Spinal cord (tissue), 4 donors: ENCODE results near the gene KRT6B. TPM values are rescaled to one million over a fixed set of nuclear protein-coding genes. Genes with fewer than 3 reads are reported as not detected.

ENCODE experiments used
- polyA plus RNA-seq, 2 donors: library from polyadenylated mRNA; unstranded; fragments of 120-200 nt; gene quantifications; one replicate each; pipeline ENCODE4 v1.2.1, GENCODE V29; 2013; ENCODE audit not compliant: insufficient read length in 2 of 2
- total RNA-seq, 2 donors: library from RNA; depleted of rRNA in 1 of 2; stranded (reverse); fragments of 120-200 nt in 1 of 2; fragments of >200 nt in 1 of 2; gene quantifications; one replicate each; pipeline versions ENCODE4 v1.2.3 to v1.2.4, GENCODE V29; 2013 to 2014

KRT6B gene
- total and polyA plus RNA-seq, 4 donors: not detected

Other genes with a start within 250 kb of the KRT6B start
- under 1 TPM in 1 of 2 donors, not detected in 1; 0.33 TPM for gene KRT7, start 218.9 kb downstream of the KRT6B start, total RNA-seq
- 1 to 10 TPM in 1 of 2 donors, under 1 TPM in 1; 0.63 to 1.2 TPM for gene KRT7, start 218.9 kb downstream of the KRT6B start, polyA plus RNA-seq
- under 1 TPM; 0.10 to 0.11 TPM for gene KRT86, start 177.5 kb downstream of the KRT6B start, total RNA-seq
- under 1 TPM; 0.65 to 0.73 TPM for gene KRT86, start 177.5 kb downstream of the KRT6B start, polyA plus RNA-seq
- under 1 TPM in 1 of 2 donors, not detected in 1; 0.17 TPM for gene KRT81, start 160.6 kb downstream of the KRT6B start, total RNA-seq
- gene KRT81, start 160.6 kb downstream of the KRT6B start, polyA plus RNA-seq: under 1 TPM; 0.15 to 0.55 TPM
- not detected for gene KRT83, start 130.7 kb downstream of the KRT6B start, total RNA-seq
- gene KRT83, start 130.7 kb downstream of the KRT6B start, polyA plus RNA-seq: not detected
- gene KRT85, start 84.7 kb downstream of the KRT6B start, total RNA-seq: not detected
- gene KRT85, start 84.7 kb downstream of the KRT6B start, polyA plus RNA-seq: not detected
- gene KRT84, start 66.5 kb downstream of the KRT6B start, total RNA-seq: not detected
- gene KRT84, start 66.5 kb downstream of the KRT6B start, polyA plus RNA-seq: not detected
- not detected for gene KRT82, start 45.8 kb downstream of the KRT6B start, total RNA-seq
- gene KRT82, start 45.8 kb downstream of the KRT6B start, polyA plus RNA-seq: not detected
- gene KRT75, start 17.8 kb downstream of the KRT6B start, total RNA-seq: under 1 TPM in 1 of 2 donors, not detected in 1; 0.06 TPM
- under 1 TPM in 1 of 2 donors, not detected in 1; 0.12 TPM for gene KRT75, start 17.8 kb downstream of the KRT6B start, polyA plus RNA-seq
- not detected for gene KRT6C, start 21.7 kb upstream of the KRT6B start, total RNA-seq
- gene KRT6C, start 21.7 kb upstream of the KRT6B start, polyA plus RNA-seq: not detected
- not detected for gene KRT6A, start 41.1 kb upstream of the KRT6B start, total RNA-seq
- not detected for gene KRT6A, start 41.1 kb upstream of the KRT6B start, polyA plus RNA-seq
- under 1 TPM in 1 of 2 donors, not detected in 1; 0.99 TPM for gene KRT5, start 68.2 kb upstream of the KRT6B start, total RNA-seq
- gene KRT5, start 68.2 kb upstream of the KRT6B start, polyA plus RNA-seq: under 1 TPM; 0.27 to 0.68 TPM
- gene KRT71, start 101.0 kb upstream of the KRT6B start, total RNA-seq: under 1 TPM in 1 of 2 donors, not detected in 1; 0.06 TPM
- under 1 TPM; 0.33 to 0.35 TPM for gene KRT71, start 101.0 kb upstream of the KRT6B start, polyA plus RNA-seq
- gene KRT74, start 121.7 kb upstream of the KRT6B start, total RNA-seq: under 1 TPM in 1 of 2 donors, not detected in 1; 0.10 TPM
- under 1 TPM in 1 of 2 donors, not detected in 1; 0.20 TPM for gene KRT74, start 121.7 kb upstream of the KRT6B start, polyA plus RNA-seq
- under 1 TPM; 0.10 to 0.11 TPM for gene KRT72, start 149.3 kb upstream of the KRT6B start, total RNA-seq
- under 1 TPM; 0.29 to 0.51 TPM for gene KRT72, start 149.3 kb upstream of the KRT6B start, polyA plus RNA-seq
- gene KRT73, start 166.4 kb upstream of the KRT6B start, total RNA-seq: under 1 TPM in 1 of 2 donors, not detected in 1; 0.10 TPM
- under 1 TPM in 1 of 2 donors, not detected in 1; 0.33 TPM for gene KRT73, start 166.4 kb upstream of the KRT6B start, polyA plus RNA-seq
- under 1 TPM in 1 of 2 donors, not detected in 1; 0.30 TPM for gene KRT2, start 200.1 kb upstream of the KRT6B start, total RNA-seq
- gene KRT2, start 200.1 kb upstream of the KRT6B start, polyA plus RNA-seq: under 1 TPM; 0.18 to 0.25 TPM
- 1 to 10 TPM in 1 of 2 donors, under 1 TPM in 1; 0.44 to 2.1 TPM for gene KRT1, start 228.3 kb upstream of the KRT6B start, total RNA-seq
- under 1 TPM; 0.17 to 0.51 TPM for gene KRT1, start 228.3 kb upstream of the KRT6B start, polyA plus RNA-seq